Iris pigment epithelial cell (primary cell): ENCODE results near the gene LRRTM2.
"Not testable (repeated sequence)": the region's sequence is repeated elsewhere in the genome, so short reads cannot be mapped to it uniquely, and the experiment has no call there.

Experiments used
- DNase-seq: peaks from one replicate; pipeline ENCODE4 v3.0.0-alpha.2; 2011; ENCODE audit warnings: low read depth

The LRRTM2 gene

DNA sequence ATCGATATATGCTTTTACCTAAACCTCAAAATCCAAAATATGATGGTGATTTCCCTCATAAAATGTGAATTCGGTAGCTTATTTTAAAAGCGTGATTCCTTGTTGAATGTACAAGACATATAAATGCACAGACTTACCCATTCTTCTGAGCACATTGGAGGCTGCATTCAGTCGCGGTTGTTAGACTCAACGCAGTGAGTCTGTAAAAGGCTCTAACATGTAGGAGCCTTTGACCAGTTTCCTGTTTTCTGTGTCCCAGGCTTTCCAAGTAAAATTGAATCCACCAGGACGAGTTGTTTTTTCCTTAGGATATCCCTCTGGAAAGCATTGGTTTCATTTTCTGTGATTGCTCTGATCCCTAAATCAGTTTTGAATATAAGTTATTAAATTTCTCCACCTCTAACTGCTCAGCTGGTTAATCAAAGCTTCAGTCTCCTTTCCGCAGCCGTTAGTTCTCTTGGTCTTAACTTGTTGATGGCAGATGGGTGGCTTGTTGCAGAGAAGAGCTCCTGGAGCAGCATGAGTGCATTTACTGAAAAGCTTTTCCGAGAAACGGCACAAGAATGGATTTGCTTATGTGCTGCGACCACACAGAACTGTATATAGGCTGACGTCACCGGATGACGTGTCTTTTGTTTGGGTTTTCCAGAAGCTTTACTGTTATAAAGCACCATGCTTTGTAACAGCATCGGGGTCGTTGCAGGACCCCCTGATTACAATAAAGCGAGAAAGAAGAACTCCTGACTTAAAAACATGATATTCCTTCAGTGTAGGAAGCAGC, at the start of gene LRRTM2:
Gene LRRTM2 (minus strand): TSS at position 565 of the 781 bp plus-strand sequence. CDS start 424 bp downstream, at position 141.
- DNase-seq: peak; percentile 93

- no peak for DNase-seq
Observed at GRCh38 chr5:138922494-138922893, 47.4 kb upstream of the LRRTM2 start.

DNA sequence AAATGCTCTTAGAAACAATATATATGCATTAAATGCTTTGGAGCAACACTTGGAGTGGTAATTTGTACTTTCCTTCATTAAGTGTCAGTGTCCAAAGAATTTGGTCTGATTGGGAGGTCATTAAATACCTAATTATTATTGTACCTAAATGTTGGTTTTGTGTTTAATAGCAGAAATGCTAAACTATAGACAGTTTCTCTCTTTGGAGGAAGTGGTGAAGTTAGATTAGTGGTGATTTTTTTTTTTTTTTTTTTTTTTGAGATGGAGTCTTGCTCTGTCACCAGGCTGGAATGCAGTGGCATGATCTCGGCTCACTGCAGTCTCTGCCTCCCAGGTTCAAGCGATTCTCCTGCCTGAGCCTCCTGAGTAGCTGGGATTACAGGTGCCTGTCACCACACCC, 46.2 kb upstream of the LRRTM2 start:
- not testable (repeated sequence) for DNase-seq

- no peak for DNase-seq
Observed at GRCh38 chr5:138920181-138920580, 45.0 kb upstream of the LRRTM2 start.

- DNase-seq: no peak
Observed at GRCh38 chr5:138918686-138919085, 43.6 kb upstream of the LRRTM2 start.

GRCh38 chr5:138914338-138914737, 39.2 kb upstream of the LRRTM2 start:
- DNase-seq: no peak

DNA sequence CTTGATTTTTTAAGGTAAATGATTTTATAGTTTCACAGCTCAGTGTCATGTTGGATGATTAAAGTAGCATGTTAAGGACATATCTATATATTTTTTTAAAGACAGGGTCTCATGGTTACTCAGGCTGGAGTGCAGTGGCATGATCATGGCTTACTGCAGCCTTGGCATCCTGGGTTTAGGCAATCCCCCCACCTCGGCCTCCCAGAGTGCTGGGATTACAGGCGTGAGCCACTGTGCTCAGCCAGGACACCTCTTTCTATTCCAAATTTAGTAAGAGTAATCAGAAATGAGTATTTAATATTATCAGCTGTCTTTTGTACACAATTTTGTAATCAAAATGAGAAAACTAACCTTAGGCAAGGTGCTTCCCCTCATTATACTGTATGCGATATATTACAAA, 38.6 kb upstream of the LRRTM2 start:
- DNase-seq: no peak

DNA sequence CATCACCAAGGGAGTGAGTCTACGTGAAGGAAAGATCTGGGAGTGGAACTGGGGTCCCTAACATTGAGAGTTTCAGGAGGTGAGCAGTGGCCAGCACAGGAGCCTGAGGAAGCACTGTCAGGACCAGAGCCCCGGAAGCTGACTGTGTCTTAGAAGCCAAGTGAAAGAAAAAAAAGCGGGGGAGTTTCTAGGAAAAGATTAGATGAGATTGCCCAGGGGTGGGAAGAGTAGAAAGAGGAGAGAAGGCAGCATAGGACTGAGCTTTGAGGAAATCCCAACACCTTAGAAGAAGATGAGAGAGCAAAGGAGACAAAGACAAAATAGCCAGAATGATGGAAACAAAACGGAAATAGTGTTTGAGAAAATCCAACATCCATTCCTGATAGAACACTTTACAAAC, 37.0 kb upstream of the LRRTM2 start:
- no peak for DNase-seq

GRCh38 chr5:138911441-138911840, 36.3 kb upstream of the LRRTM2 start:
- DNase-seq: peak; percentile 46

GRCh38 chr5:138910546-138911185, 35.5 kb upstream of the LRRTM2 start:
- no peak for DNase-seq

DNA sequence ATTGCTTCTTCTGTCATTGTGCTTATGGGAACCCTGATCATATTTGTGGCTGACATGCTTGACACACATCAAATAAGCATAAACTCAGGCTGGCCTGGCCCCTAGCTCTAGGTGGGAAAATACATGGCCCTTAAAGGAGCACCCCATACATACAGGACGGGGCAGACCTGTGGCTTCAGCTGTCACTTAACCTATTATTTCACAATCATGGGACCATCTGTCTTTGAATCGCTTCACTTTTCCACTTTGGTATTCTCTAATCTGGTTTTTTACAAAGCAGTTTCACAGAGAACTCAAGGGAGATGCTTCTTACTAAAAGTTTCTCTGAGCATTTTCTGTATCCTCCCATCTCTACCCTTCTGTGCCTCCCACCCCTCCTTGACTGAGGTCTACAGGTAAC, 34.6 kb upstream of the LRRTM2 start:
- no peak for DNase-seq

GRCh38 chr5:138905541-138905940, 30.4 kb upstream of the LRRTM2 start:
- peak; percentile 81 for DNase-seq

GRCh38 chr5:138903130-138903775, 28.1 kb upstream of the LRRTM2 start:
- DNase-seq: peak; percentile 86

- DNase-seq: peak; percentile 32
Observed at GRCh38 chr5:138901716-138902115, 26.6 kb upstream of the LRRTM2 start.

- peak; percentile 86 for DNase-seq
Observed at GRCh38 chr5:138900281-138900965, 25.3 kb upstream of the LRRTM2 start.

- DNase-seq: no peak
Observed at GRCh38 chr5:138898742-138899141, 23.6 kb upstream of the LRRTM2 start.

DNA sequence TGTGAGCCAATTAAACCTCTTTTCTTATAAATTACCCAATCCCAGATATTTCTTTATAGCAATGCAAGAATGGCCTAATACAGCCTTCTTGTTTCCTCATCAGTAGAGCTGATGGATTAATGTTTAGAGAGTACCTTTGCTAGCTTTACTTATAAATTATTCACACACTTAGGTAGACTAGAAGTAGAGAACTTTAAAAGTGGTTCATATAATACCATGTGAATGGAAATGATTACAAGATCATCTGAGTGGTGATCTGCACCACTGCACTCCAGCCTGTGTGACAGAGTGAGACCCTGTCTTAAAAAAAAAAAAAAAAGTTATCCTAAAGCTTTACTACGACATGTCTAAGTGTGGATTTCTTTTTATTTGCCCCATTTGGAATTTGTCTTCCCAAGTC, 23.2 kb upstream of the LRRTM2 start:
- no peak for DNase-seq

GRCh38 chr5:138895918-138896317, 20.8 kb upstream of the LRRTM2 start:
- no peak for DNase-seq

- no peak for DNase-seq
Observed at GRCh38 chr5:138890644-138891043, 15.5 kb upstream of the LRRTM2 start.

DNA sequence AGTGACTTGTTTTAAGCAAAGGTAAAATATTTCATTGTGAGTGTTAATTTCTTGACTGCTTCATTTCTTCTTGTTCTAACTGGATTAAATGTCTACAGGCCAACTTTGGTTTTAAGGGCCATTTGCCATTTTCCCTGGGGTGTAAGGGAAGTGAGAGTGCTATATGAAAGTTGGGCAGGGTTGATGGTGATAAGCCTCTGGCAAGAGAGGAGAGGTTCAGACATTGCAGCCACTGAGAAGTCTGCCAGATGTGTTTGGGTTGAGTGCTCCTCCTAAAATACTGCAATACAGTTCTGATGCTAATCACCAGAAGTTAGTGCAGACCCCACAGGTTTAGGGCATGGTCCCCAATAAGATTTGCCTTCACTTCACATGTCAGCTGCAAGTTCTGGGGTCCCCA, 14.9 kb upstream of the LRRTM2 start:
- no peak for DNase-seq

GRCh38 chr5:138884554-138884953, 9.4 kb upstream of the LRRTM2 start:
- no peak for DNase-seq

DNA sequence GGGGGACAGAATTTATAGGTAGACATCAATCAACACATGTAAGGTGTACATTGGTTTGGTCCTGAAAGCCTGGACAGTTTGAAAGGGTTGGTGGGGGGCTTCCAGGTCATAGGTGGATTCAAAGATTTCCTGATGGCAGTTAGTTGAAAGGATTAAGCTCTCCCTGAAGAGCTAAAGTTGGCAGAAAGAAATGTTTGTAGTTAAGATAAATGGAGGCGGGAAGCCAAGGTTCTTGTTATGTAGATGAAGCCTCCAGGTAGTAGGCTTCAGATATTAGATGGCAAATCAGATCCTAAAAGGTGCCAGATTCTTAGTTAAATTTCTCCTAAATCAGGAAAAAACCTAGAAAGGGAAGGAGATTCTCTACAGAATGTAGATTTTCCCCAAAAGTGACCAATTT, 9.0 kb upstream of the LRRTM2 start:
- no peak for DNase-seq

- DNase-seq: no peak
Observed at GRCh38 chr5:138883211-138883610, 8.1 kb upstream of the LRRTM2 start.
